ENCODE results near the gene PLXNA4.

GRCh38 chr7:132475037-132475668 is 101.1 kb downstream of the PLXNA4 start:
- TF ChIP-seq CTCF (IDR thresholded peaks at IDR 0.05; ENCODE audit: low read depth, low read length) = no peak
- TF ChIP-seq EZH2phosphoT487 (IDR thresholded peaks at IDR 0.05; ENCODE audit: low read depth) = no peak
